GM04503 (cell line): ENCODE data around the gene CCDC126.
"Not testable (repeated sequence)": the region's sequence is repeated elsewhere in the genome, so short reads cannot be mapped to it uniquely, and the experiment has no call there.

Experiments
- DNase-seq: peaks from one replicate; pipeline ENCODE4 v3.0.0-alpha.2; 2012; ENCODE audit warnings: low read depth

CCDC126 gene

DNA sequence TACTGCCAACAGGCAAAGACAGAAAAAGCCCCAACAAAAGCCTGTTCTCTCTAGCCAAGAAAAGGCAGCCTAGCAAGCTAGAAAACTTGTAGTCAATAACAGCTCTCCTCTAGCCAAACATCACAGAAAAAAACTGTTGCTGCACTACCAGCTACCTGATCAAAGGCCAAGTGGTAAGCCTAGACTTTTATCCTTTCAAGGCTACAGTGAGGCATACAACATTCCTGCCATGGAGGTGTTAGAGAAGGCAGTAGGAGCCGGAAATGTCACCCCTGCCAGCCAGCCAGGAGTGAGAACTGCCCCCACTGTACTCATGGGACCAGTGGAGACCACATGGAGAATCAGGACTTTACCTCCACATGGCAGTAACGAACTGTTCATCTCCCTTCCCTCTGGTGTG lies 31.2 kb downstream of the CCDC126 start:
- DNase-seq, result no peak

DNA sequence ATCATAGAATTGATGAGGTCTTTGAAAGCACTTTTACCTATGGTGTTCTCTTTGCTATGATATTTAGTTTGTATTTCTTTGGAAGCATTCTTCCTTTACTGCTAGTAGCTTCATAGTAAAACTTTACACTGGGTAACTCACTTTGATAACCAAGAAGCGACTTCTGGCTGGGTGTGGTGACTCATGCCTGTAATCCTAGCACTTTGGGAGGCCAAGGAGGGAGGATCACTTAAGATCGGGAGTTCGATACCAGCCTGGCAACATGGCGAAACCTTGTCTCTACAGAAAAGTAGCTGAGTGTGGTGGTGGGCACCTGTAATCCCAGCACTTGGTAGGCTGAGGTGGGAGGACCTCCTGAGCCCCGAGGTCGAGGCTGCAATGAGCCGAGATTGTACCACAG lies 36.2 kb downstream of the CCDC126 start:
- no peak for DNase-seq

DNA sequence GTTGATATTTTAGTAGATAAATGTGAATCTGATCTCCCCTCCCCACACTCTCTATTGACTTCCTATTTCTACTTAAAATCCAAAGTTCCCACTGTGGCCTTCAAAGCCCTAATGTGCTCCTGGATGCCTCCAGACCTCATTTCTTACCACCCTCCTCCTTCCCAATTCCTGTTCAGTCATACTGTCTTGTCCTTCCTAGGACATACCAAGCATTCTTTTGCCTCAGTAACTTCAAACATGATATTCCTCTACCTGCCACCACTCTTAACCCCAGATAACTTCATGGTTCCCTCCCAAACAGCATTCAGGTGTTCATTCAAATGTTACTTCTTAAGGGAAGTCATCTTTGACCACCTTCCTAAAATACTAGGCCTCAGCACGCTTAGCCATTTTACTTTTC lies 48.6 kb downstream of the CCDC126 start:
- no peak for DNase-seq

DNA sequence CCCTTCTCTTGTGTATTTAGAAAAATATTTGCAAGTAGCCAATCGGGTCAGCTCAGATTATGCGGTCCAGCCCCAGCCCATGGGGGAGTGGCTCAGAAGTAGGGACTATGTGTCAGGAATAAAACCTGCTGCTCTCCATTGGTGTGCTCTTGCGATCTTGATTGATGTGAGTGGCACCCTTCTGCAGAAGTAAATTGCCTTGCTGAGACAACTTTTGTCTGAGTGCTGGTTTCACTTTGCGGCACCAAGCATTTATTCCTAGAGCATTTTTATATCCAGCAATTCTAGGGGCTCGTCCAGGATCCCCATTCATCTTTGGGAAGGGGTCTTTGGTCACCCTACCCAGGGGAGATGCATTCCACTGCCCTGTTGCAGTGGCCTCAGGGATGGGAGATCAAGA lies 56.8 kb downstream of the CCDC126 start:
- no peak for DNase-seq

DNA sequence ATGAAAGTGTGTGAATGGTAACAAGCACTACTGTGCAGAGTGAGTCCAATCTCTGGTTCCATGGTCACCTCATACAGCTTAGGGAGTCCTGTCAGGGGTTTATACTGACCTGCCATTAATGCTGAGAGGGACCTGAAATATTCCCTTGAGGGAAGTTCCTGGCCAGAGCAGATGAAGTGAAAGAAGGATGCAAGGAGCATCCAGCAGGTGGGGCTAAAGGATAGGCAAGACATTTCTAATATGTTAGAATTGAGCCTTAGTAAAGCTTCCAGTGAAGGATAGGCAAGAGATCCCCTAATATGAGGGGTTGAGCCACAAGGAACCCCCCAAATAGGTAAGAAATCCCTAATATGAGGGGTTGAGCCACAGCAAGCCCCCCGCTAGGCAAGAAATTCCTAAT lies 57.3 kb downstream of the CCDC126 start:
- DNase-seq, result no peak

DNA sequence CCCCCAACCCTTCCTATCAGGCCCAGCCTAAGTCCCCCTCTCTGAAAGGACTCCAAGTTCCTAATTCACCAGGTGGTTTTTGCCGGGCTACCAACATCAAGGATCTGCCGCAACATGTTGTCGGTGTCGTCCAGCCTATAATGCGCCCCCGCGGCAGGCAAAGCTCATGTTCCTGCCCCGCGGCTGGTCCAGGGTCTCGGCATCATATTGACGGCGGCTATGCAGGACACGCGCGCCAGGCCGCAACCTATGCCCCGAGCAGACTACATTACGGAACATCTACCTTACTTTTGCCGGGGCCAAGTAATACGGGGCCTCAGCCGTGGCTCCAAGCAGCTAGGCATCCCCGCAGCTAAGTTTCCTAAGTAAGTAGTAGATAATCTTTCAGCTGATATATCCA lies 58.3 kb downstream of the CCDC126 start:
- DNase-seq, result no peak

DNA sequence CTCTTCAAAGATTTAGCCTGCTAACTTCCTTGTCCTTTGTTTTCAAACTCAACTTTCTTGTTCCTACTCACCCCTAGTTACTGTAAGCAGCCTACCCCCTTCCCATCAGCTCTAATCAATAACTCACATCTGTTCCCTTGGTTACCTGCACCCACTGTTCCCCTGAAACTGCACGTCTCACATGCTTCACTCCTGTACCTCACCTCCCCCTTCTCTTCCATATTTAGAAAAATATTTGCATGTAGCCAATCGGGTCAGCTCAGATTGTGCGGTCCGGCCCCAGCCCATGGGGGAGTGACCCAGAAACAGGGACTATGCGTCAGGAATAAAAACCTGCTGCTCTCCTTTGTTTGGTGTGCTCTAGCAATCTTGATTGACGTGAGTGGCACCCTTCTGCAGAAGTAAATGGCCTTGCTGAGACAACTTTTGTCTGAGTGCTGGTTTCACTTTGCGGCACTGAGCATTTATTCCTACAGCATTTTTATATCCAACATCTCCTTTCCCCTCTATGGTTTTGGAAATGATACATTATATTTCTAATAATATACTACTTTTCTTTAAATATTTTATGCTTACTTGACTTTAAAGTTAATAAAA lies 61.7 kb downstream of the CCDC126 start:
- no peak for DNase-seq

DNA sequence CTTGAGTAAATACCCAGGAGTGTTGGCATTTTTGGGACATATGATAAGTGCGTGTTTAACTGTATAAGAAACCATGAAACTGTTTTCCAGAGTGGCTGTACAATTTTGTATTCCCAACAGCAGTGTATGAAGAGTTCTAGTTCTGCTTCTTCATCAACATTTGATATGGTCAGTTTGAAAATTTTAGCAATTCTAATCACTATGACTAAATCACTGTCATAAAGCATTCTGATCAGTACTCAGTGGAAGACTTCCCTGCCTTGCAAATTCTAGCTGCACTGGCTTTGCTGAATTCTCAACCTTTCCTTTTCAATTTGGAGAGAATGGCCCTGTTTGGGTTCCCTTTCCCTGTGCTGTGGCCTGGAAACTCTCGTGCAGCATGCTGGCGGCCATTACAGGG lies 64.2 kb downstream of the CCDC126 start:
- no peak for DNase-seq

DNA sequence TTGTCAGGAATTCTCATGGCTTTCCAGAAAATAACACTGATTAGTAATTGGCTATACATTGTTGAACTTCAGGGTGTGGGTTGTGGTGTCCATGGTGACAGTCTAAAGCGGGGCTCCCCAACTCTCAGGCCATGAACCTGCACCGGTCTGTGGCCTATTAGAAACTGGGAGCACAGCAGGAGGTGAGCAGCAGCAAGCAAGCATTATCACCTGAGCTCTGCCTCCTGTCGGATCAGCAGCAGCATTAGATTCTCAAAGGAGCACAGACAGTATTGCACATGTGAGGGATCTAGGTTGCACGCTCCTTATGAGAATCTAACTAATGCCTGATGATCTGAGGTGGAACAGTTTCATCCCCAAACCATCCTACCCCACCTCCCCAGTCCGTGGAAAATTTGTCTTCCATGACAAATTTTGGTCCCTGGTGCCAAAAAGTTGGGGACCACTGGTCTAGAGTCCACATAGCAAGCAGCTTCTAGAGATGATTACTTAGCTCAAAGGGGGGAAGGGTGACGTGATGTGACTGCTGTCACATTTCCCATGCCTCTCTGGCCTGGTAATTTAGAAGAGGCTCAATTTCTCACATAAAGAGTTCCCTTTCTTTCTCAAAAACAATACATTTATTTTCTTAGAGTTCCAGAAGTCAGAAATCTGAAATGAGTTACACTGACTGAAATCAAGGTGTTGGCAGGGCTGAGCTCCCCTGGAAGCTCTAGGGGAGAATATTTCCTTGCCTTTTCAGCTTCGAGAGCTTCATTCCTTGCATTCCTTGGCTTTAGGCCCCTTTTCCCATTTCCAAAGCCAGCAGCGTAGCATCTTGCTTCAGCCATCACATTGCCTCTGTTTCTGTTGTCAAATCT lies 65.2 kb downstream of the CCDC126 start:
- DNase-seq, result no peak

DNA sequence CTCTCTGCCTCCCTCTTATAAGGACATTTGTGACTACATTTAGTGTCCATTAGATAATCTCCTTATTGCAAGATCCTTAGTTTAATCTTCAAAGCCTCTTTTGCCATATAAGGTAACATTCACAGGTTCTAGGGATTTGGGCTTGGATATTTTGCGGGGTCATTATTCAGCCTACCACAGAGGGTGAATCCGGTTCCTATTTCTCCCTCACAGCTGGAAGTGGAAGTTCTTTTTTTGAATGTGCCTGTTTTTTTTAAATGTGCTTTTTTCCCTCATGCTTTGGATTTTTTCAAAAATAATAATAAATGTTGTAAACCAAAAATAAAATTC lies 65.8 kb downstream of the CCDC126 start:
- no peak for DNase-seq

DNA sequence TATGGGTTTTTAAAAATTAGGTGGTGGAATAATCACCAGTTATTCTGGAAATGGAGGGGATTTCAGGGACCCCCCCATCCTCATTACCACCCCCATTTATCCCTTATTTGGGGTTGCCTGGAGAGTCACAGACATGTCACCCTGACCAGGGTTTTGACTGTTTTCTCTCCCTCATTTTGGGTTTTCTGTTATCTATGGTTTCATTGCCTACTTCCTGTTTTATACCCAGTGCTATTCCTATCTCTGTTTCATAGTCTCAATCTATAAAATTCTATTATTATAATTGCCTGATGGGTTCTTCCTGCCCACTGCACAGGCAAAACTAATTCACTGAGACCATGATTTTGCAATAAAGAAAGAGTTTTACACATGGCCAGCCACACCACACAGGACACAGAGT lies 66.9 kb downstream of the CCDC126 start:
- DNase-seq, result no peak

DNA sequence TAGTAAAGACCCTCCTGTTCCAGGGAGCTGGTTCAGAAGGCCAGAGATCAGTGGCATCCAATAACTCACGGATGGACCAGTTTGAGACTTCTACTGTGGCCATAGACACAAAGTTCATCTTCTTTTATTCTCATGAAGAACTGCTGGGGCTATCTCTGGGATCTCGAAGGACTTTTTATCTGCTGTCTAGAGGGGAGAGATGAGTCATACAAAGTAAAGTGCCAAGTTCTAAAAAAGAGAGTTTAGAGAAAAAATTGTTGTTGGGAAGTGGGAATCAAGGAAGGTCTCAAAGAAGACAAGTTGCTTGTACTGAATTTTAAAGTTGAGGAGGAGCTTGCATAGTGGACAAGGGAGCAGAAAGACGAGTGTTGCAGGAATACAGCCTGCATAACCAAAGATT lies 74.9 kb downstream of the CCDC126 start:
- DNase-seq, result no peak

DNA sequence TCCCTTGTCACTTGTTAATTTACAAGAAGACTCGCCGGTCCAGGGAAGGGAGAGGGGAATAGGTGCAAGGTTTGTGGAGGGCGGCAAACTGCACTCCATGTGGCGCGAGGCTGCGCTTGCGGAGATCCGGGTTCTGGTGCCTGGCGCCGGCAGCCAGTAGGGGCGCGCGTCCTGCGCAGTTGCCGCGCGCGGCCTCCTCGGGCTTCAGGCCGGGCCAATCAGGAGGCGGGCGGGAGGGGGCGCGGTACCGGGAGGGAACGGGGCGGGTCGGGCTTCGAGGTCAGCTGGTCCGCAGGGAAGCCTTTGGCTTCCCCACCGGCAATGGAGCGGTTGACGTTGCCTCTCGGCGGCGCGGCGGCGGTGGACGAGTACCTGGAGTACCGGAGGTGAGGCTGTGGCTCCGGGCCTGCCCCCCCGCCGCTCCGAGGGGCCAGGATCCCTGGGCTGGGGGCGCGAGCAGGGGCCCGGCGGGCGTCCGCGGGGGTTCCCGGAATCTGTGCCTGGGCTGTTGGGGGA lies 82.8 kb downstream of the CCDC126 start, which contains the start of gene FAM221A:
Gene FAM221A (plus strand): TSS at position 302 of the 516 bp plus-strand sequence. CDS start 20 bp downstream, at position 322.
- DNase-seq, result no peak

DNA sequence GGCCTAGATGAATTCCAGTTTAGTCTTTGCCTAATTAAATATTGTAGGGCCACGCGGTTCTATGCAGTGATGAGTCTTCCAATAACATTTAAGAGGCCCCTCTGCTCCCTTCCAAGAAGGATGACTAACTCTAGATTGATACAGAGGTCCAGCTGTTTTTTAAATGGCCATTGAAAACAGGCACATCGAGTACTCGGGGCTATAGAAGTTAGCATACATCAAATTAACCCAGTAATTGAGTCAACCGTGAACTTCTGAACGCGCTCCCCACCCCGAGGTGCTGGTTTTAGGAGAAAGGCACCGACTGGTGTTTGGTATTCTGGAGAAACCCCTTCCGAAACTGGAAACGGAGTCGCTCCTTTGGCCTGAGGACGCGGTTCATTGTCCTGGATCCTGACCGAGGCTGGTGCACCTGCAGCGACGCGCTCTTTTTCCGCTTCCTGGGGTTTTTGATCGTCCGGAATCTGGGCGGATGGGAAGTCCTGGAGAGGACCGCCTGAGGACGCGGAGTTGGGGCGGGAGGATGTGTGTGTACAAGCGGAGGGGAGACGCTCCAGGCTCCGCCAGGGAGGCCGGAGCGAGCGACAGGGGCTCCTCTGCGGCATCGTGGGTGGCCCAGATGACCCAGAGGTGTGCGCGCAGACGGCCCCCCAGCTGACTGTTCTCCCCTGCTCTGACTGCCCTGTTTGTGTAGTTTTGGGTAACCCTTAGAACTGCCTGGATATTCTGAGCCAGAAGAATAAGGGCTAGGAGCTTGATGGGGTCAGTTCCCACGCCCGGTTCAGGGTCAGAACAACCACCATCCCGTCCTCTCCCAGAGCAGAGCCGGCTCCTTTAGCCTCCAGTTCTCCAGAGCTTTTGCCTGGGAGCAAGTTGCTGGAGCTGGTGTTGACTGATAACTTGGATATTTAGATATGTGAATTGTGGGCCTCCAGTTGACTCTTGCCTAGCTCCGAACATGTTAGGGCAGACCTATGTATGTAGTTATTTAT lies 83.5 kb downstream of the CCDC126 start:
- DNase-seq, result no peak

DNA sequence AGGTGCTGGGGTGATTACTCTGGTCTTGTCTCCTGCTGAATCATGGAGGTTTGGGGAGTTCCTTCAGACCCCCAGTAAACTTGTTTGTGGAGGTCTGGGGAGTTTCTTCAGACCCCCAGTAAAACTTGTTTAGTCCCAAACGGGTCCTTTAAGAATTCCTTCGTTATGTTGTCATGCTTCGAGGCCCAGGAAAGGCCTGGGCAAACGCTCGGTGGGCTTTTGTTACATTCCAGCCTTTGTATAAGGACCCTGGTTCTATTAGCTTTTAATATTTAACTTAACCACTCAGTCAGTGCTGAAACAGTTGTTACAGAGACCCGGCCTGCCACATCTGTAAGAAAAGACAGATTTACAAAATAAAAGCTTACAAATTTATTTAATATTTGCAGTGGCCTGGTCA lies 86.9 kb downstream of the CCDC126 start:
- DNase-seq, result not testable (repeated sequence)

DNA sequence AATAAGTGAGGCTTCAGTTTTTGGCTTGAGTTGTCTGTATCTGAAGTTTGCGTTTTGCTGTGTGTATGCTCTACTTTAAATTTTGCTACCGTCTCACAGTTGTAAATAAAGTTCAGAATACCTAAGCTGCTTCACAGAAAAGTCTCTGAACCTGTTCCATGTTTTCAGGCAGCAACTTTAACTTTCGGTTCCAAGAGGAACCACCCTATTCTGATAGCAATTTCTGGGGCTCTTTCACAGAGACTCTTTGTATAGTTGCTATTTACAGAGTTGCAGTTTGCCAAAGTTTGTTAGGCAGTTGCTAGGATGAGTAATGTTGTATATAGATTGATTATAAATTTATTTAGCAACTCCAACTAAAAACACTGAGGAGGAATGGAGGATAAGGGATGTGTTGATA lies 88.5 kb downstream of the CCDC126 start:
- no peak for DNase-seq

DNA sequence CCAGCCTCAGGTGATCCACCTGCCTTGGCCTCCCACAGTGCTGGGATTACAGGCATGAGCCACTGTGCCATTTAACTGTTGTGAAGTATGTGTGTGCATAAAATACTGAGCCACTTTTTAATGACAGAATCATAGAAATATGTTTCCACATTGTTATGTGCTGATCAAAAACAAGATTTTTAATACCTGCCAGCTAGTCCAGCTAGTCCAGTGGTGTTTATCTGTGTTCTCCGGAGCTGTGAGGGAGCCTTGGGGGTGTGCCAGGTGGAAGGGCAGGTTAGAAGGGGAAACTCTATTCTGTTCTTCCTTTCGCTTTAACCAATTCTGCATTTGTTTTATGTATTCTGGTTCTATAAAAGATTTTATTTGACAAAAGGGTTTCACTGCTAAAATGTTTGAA lies 89.8 kb downstream of the CCDC126 start:
- DNase-seq, result no peak

DNA sequence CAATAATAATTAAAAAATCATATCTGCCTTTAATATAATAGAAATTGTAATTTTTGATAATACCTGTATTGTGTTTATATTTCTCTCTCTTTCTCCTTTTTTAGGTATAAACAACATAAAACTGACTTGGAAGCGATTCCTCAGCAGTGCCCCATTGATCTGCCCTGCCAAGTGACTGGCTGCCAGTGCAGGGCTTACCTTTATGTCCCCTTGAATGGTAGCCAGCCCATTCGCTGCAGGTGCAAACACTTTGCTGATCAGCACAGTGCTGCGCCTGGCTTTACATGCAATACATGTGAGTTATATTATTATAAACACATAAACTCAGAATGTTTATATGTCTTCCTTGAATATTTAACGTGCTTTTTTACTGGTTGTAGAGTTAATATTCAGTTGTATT lies 92.0 kb downstream of the CCDC126 start:
- no peak for DNase-seq

DNA sequence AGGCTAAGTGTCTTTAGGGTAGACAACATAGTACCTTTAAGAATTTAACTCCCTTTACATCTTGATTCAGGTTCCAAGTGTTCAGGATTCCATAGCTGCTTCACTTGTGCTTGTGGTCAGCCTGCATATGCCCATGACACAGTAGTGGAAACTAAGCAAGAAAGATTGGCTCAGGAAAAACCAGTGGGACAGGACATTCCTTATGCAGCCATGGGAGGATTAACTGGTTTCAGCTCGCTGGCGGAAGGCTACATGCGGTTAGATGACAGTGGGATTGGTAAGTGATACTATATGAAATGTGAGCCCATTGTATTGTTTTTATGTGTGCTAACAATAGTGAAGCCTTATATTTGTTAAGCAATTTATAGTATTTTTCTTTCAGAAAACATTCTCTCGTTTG lies 94.1 kb downstream of the CCDC126 start:
- no peak for DNase-seq

DNA sequence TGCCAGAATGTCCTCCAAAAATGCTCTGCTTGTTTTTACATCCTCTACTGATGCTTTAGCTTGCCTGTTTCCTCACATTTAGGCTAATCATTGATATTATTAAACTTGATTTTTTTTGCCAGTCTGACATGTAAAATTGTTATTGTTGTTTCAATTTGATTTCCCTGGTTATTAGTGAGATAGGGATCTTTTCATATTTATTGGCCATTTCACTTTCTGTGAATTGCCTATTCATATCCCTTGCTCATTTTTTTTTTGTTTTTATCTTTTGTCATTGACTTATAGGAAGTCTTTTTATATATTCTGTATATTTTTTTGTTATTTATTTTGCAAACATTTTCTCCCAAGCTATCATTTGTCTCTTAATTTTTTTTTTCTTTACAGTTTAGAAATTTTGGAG lies 96.0 kb downstream of the CCDC126 start:
- DNase-seq, result no peak
